ENCODE results near the gene DNAJB5.
"Not testable (repeated sequence)": the region's sequence is repeated elsewhere in the genome, so short reads cannot be mapped to it uniquely, and the experiment has no call there.

DNAJB5 gene

DNA sequence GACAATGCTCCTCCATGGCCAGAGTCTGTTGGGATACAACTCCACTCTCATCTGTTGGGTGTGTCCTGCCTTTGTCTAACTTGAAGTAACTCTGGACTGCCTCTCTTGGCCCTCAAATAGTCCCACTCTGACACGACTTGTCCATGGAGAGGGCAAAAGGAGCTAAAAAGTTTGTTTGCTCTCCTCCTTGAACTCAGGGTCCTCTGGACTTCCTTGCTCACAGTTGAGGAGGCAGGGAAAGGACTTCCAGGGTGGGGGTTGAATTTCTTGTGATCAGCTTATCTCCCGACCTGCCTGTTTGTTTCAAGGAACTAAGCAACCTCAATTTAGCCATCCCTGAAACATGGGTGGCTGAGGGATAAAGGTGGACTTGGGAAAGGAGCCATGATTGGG lies 11.7 kb downstream of the DNAJB5 start:
- no peak for FAIRE-seq

DNA sequence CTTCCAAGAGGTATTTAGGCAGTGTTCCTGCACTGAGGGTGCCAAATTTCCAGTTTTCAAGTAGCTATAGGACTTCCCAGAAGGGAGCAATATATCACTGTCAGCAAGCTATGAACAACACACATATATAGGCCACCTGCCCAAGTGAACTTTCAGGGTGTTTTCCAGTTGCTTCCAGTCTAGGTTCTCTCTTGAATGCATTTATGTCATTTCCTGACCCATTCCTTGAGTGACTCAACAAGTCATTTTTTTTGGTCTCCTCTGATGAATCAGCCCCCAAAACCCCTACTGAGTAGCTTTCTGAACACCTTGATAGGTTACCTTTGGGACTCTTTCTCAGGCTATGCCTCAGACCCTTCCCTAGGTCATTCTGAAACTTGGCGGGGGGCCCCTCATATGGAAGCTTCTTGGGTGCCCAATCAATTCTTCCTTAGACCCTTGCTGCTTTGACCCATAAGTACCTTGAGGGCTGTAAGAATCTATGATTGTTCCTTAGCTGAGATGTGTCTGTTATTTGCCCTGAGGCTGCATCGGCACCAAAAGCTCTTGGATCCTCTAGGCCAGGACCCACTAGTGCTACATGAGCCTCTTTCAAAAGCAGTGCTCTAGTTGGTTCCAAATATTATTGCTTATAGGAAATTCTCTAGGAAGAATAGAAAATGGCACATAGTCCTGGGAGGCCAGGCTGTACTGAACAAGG lies 12.4 kb downstream of the DNAJB5 start:
- no peak for FAIRE-seq

DNA sequence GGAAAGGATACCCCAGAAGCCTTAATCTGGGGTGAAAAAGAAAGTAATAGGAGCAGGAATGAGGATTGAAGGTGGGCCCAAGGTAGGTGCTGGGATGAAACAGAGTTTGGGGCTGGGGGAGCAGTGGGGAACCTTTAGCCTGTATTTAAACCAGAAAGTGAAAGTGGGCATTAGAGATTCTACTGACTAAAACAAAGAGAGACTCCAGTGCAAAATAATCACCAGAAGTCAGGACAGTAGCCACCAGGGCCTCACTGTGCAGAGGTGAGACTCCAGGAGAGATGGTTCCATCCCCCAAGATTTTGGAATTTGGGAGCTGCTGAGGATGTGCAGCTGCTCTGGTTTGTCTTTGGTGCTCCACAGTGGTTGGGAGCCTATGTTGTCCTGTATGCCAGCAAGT lies 13.1 kb downstream of the DNAJB5 start:
- no peak for FAIRE-seq

DNA sequence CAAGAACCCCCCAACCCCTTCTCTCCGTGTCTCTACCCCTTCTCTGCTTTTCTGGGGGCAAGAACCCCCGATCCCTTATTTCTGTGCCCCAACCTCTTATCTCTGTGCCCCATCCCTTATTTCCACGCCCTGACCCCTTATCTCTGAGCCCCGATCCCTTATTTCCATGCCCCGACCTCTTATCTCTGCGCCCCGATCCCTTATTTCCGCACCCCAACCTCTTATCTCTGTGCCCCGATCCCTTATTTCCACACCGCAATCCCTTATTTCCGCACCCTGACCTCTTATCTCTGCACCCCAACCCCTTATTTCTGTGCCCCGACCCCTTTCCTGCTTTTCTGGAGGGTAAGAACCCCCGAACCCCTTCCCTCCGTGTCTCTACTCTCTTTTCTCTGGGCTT lies 14.8 kb downstream of the DNAJB5 start:
- FAIRE-seq: not testable (repeated sequence)

DNA sequence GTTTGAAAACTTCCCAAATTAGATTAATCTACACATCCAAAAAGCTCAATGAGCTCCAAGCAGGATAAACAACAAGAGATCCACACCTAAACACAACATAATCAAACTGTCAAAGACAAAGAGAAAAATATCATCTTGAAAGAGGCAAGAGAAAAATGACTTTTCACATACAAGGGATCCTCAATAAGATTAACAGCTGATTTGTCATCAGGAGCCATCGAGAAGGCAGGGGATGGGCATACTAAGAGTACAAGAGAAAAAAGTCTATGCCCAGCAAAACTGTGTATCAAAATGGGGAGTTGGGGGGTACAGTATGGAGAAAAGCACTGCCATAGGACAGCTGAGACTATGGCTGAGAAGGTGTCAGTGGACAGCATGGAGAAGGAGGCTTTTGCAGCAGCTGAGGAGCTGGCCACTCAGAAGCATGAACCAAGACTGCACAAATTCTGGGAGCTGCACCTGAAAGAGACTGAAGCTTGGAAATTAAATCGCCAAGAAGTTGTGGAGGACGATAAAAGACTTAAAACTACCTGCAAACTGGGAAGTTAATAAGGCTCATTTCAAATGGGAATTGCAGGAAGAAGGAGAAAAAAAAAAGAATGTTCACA lies 20.9 kb downstream of the DNAJB5 start:
- FAIRE-seq: no peak

DNA sequence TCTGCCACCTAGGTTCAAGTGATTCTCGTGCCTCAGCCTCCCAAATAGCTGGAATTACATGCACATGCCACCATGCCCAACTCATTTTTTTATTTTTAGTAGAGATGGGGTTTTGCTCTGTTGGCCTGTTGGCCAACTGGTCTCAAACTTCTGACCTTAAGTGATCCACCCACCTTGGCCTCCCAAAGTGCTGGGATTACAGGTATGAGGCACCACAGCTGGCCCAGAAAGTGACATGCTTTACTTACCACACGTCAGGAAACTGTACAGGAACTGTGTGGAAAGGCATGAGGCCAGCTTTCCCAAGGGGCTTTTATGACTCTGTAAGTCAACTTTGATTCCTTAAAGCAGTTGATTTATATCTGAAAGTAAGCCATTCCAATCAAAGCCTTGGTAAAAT lies 25.0 kb downstream of the DNAJB5 start:
- FAIRE-seq: no peak

DNA sequence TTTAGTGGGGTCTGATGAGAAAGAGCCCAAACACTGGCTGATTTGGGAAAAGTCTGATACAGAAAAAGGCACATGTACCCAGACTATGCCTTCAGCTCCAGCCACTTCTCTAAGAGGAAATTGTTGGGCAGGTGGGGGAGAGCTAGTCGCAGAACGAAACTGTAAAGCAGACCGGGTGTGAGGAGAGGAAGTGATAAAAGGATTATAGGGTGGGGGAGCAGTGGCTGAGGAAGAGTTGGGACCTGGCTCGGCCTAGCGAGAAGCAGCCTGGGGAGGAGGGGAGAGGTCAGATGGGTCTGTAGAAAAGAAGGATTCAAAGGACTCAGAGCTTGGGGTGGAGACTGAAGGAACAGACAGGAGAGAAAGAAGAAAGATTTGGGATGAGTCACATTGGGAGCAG lies 33.9 kb downstream of the DNAJB5 start:
- FAIRE-seq: not testable (repeated sequence)

DNA sequence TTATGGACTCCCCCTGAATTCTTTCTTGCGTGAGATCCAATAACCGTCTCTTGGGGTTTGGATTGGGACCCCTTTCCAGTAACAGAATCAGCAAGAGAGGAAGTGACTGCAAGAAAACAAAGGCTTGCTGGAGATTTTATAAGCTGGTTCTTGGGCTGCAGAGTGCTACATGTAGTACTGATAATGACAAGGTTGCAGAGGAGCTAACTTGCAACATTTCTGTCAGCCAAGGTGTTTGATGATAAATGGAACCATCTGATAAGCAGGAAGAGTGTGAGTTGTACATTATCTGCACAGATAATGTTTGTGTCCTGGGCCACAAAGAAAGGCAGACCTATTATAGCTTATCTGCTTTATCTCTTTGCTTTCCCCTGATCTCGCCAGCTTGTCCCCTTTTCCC lies 37.1 kb downstream of the DNAJB5 start:
- FAIRE-seq: no peak

DNA sequence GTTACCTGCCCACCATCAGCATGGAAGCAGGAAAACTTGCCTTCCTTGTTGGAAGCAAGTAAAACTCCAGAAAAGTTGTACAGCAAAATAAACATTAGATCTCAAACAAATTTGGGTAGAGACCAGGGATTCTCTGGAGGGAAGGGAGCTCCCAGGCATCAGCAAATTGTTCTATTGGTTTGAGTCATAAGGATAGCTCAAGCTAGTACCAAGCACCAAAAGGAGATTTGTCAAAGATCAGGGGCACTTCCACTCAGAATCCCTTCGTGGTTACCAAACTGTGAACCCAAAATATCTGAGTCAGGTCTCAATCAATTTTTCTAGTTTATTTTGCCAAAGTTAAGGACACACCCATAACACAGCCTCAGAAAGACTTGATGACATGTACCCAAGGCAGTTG lies 37.8 kb downstream of the DNAJB5 start:
- FAIRE-seq: no peak

DNA sequence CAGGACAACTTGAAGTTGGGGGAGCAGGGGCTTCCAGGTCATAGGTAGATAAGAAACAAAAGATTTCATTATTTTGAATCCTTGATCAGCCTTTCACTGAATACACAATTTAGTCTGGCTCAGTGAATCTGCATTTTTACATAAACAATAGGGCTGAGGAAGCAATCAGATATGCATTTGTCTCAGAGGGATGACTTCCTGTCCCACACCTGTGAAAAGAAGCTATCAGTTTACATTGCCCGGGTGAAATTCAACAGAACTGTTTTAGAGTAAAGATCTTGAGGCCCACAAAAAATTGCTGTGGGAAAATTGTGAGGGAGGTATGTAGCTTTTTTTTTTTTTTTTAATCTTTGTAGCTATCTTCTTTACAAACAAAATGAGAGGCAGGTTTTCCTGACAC lies 38.3 kb downstream of the DNAJB5 start:
- FAIRE-seq: no peak

DNA sequence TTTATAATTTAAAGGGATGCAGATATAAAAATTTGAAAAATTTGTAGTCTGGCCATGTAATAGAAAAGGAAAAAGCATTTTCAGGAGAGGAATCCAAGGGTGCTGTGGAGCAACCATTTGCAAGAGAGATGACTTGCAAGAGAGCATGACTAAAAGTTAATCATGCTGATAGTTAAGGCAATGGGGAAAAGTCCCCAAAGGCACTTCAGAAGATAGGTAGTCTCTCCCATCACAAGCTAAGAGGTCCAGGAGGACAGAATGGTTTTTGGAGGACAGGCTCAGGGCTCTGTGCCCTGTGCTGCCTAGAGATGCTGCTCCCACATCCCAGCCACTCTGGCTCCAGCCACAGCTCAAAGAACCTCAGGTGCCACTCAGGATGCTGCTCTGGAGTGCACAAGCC lies 38.8 kb downstream of the DNAJB5 start:
- FAIRE-seq: no peak

DNA sequence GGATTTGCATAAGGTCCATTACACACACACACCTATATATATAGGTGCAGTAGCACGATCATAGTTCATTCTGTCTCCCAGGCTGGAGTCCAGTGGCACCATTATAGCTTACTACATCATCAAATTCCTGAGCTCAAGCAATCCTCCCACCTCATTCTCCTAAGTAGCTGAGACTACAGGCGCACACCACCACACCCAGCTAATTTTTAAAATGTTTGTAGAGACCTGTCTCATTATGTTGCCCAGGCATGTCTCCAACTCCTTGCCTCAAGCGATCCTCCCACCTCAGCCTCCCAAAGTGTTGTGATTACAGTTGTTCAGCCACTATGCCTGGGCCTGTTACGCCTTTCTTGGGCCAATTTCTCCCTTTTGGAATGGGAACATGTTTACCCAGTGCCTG lies 39.7 kb downstream of the DNAJB5 start:
- no peak for FAIRE-seq

DNA sequence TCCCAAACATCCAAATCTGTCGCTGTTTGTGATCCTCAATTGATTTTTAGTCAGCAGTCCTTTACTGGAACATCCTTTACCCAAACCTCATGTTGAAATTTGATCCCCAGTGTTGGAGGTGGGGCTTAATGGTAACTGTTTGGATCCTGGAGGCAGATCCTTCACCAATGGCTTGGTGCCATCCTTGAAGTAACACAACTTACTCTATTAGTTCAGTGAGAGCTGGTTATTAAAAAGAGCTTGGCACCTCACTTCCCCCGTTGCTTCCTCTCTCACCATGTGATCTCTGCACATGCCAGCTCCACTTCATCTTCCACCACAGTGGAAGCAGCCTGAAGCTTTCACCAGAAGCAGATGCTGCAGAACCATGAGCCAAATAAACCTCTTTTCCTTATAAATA lies 40.3 kb downstream of the DNAJB5 start:
- no peak for FAIRE-seq

DNA sequence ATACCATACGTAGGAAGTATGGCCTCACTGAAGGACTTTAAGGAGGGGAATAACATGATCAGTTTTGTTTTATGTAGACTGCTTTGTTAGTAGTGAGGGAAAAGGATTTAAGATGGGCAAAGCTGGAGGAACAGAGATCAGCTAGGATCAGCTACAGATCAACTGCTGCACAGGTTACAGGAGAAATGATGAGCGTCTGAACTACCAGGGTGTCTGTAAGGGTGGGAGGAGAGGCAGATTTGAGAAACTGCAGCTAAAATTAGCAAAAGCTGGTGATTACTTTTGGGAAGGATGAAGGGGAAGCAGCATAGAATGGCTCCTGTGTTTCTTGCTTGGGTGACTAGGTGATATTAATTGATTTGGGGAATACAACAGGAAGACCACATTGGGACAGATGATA lies 43.6 kb downstream of the DNAJB5 start:
- FAIRE-seq: no peak

DNA sequence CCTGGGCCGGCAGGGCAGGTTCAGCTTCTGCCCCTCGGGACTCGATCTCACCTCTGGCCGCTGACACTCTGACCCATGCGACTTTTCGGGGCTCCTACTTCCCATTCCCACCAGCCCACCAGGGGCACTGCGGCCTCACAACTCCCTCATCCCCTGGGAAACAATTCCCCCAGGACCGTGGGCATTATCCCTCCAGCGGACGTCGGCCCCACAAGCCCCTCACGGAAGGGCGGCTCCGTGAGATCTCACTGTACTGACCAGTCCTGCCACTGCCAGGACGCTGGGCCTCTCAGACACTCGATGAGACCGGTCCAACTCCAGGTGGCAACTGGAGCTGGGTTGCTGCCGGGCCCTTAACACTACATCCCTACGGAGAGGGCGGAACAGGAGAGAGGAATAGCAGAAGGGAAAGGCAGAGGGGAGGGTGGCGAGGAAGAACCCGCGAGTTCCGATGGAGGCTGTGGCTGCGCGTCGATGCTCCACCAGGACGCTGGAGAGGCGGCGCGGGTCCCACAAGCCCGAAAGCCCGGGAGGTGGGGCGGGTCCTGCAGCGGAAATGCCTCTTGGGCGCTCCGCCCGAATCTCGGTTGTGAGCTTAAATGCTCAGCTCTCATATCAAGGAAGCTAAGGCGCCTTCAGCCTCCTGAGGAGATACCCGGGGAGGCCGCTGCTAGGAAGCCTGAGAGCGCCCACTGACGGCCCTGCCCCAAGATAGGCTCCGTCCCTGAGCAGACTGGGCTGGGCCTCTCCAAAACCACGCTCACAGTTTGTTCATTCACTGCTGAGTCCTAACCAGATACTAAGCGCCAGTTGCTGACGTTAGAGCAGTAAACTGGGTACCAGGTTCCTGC lies 46.5 kb downstream of the DNAJB5 start:
- no peak for FAIRE-seq

DNA sequence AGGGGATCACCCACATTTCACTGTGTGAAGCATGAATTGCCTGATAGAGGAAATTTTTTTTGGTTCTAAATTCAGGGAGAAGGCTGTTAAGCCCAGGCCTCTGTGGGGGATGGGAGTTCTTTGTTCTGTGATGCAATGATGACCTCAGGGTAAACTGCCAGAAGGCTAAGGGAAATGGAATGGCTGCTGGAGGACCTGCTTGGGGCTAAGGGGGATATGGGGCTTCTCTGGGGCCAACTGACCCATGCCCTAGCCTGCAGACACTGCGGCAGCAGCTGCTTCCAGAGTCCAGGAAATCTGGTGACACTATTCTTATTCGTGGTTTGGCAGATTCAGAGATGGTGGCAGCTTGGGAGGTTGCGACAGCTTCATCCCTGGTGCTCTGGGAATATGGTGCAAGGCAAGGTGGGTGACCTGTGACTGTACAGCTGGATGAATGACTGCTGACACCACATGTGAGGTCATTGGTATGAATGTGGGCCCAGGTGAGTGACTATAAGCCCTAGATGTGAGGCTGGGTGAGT lies 52.6 kb downstream of the DNAJB5 start:
- no peak for FAIRE-seq

DNA sequence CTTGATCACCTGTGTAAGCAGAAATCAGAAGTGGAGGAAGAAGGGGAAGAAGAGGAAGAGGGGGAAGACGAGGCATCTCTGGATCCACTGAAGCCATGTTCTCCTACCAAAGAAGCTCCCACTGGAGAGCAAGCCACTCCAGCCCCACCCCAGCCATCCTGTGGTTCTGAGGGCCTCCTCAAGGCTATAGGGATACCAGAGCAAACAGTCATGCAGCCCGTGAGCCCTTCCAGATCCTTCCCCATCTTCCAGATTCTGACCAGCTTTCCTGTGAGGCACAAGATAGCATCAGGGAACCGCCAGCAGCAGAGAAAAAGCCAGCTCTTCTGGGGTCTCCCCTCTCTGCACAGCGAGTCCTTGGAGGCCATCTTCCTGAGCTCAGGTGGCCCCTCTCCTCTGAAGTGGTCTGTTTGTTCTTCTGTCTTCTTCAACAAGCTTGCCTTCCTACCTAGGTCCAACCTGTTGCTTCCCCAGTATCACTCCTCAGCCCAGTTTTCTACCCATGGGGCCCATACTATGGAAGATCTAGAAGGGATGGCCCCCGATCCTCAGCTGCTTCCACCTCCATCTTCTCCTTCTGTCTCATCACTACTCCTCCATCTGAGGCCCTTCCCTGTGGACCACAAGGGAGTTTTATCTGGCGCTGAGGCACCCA lies 53.5 kb downstream of the DNAJB5 start:
- FAIRE-seq: no peak

DNA sequence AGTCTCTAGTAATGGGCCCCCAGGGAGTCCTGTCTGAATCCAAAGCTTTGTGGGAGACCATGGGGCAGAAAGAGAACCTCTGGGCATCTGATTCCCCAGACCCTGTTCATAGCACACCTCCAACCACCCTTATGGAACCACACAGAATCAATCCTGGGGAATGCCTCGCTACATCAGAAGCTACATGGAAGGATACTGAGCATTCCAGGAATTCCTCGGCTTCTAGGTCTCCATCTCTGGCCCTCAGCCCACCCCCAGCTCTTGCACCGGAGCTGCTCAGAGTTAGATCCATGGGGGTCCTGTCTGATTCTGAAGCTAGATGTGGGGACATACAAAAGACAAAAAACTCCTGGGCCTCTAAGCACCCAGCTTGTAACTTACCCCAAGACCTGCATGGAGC lies 54.5 kb downstream of the DNAJB5 start:
- FAIRE-seq: no peak

All from endometrium (tissue), 2 donors.